Measurements from ENCODE around the gene ZCCHC7.

ZCCHC7 gene

GRCh38 chr9:37100327-37100726 is 20.0 kb upstream of the ZCCHC7 start:
- H3K18ac ChIP-seq (ENCODE audit: low read length) = no peak overlapping the region
- H3K9ac ChIP-seq (ENCODE audit: low read length) = no peak overlapping the region
- no peak overlapping the region for H2AFZ ChIP-seq (ENCODE audit: insufficient read depth, low read length, poor library complexity)
- H3K9me3 ChIP-seq (ENCODE audit: insufficient read depth, low read depth, low read length) = no peaks in the 10 kb centered on the region
- no peak overlapping the region for H2BK12ac ChIP-seq (ENCODE audit: low read length)
- no peaks in the 10 kb centered on the region for H3K79me1 ChIP-seq (ENCODE audit: low read length)
- H4K12ac ChIP-seq (ENCODE audit: low read depth, low read length) = no peak overlapping the region
- H3K4ac ChIP-seq (ENCODE audit: low read depth, low read length) = no peak overlapping the region
- no peaks in the 10 kb centered on the region for H3K36me3 ChIP-seq (ENCODE audit: control insufficient read depth in 1 of 2, insufficient read depth in 2 of 2, low read length in 2 of 2)
- no peak overlapping the region for H3K27ac ChIP-seq (ENCODE audit: low read depth, low read length)
- H3K14ac ChIP-seq (ENCODE audit: low read length) = no peak overlapping the region
- no peak overlapping the region for H3K4me2 ChIP-seq (ENCODE audit: low read length)
- no peak overlapping the region for H2BK5ac ChIP-seq (ENCODE audit: low read depth, low read length, poor library complexity)
- H3K23ac ChIP-seq (ENCODE audit: low read length) = no peak overlapping the region
- no peak overlapping the region for H3K4me3 ChIP-seq (ENCODE audit: low read depth, low read length)
- no peaks in the 10 kb centered on the region for H3K79me2 ChIP-seq (ENCODE audit: control insufficient read depth, insufficient read depth, low read length, poor library complexity)
- H2AK5ac ChIP-seq (ENCODE audit: low read length) = no peak overlapping the region
- DNase-seq = no peak
- no peak overlapping the region for H4K8ac ChIP-seq (ENCODE audit: low read depth, low read length)
- H4K91ac ChIP-seq (ENCODE audit: low read depth, low read length) = no peak overlapping the region
- no peak overlapping the region for H2BK120ac ChIP-seq (ENCODE audit: insufficient read depth, low read length, poor library complexity)
- no CpG with 5 or more reads among the region's 2 CpGs for WGBS (ENCODE audit: extremely low coverage, insufficient coverage, insufficient read length)
- no peaks in the 10 kb centered on the region for H3K4me1 ChIP-seq (ENCODE audit: control insufficient read depth in 1 of 2, insufficient read depth in 2 of 2, low read length in 2 of 2)
- H3K27me3 ChIP-seq (ENCODE audit: insufficient read depth, low read length) = no peaks in the 10 kb centered on the region

- Histone ChIP-seq H3K9me3 (ENCODE audit: insufficient read depth, low read depth, low read length) (no peaks in the 10 kb centered on the region), H3K79me2 (ENCODE audit: control insufficient read depth, insufficient read depth, low read length, poor library complexity) (no peaks in the 10 kb centered on the region), H2AK5ac (ENCODE audit: low read length) (no peak overlapping the region), H2BK5ac (ENCODE audit: low read depth, low read length, poor library complexity) (no peak overlapping the region), H4K91ac (ENCODE audit: low read depth, low read length) (no peak overlapping the region), H3K4ac (ENCODE audit: low read depth, low read length) (no peak overlapping the region), H3K9ac (ENCODE audit: low read length) (no peak overlapping the region), H3K36me3 (ENCODE audit: control insufficient read depth in 1 of 2, insufficient read depth in 2 of 2, low read length in 2 of 2) (no peaks in the 10 kb centered on the region), H4K8ac (ENCODE audit: low read depth, low read length) (no peak overlapping the region), H2BK12ac (ENCODE audit: low read length) (no peak overlapping the region), H3K4me2 (ENCODE audit: low read length) (no peak overlapping the region), H3K4me1 (ENCODE audit: control insufficient read depth in 1 of 2, insufficient read depth in 2 of 2, low read length in 2 of 2) (no peaks in the 10 kb centered on the region), H4K12ac (ENCODE audit: low read depth, low read length) (no peak overlapping the region), H2AFZ (ENCODE audit: insufficient read depth, low read length, poor library complexity) (no peak overlapping the region), H2BK120ac (ENCODE audit: insufficient read depth, low read length, poor library complexity) (no peak overlapping the region), H3K18ac (ENCODE audit: low read length) (no peak overlapping the region), H3K27ac (ENCODE audit: low read depth, low read length) (no peak overlapping the region), H3K23ac (ENCODE audit: low read length) (no peak overlapping the region), H3K14ac (ENCODE audit: low read length) (no peak overlapping the region), H3K27me3 (ENCODE audit: insufficient read depth, low read length) (no peaks in the 10 kb centered on the region), H3K4me3 (ENCODE audit: low read depth, low read length) (no peak overlapping the region), H3K79me1 (ENCODE audit: low read length) (no peaks in the 10 kb centered on the region)
- WGBS (ENCODE audit: extremely low coverage, insufficient coverage, insufficient read length) = no CpG with 5 or more reads among the region's 2 CpGs
- DNase-seq = no peak
Measured at GRCh38 chr9:37100741-37101140, 19.6 kb upstream of the ZCCHC7 start.

GRCh38 chr9:37102486-37102885 is 17.9 kb upstream of the ZCCHC7 start:
- H3K79me2 ChIP-seq (ENCODE audit: control insufficient read depth, insufficient read depth, low read length, poor library complexity) = no peaks in the 10 kb centered on the region
- H2AFZ ChIP-seq (ENCODE audit: insufficient read depth, low read length, poor library complexity) = no peak overlapping the region
- no peaks in the 10 kb centered on the region for H3K27me3 ChIP-seq (ENCODE audit: insufficient read depth, low read length)
- H3K14ac ChIP-seq (ENCODE audit: low read length) = no peak overlapping the region
- no peak overlapping the region for H4K91ac ChIP-seq (ENCODE audit: low read depth, low read length)
- no peak overlapping the region for H3K4me2 ChIP-seq (ENCODE audit: low read length)
- no peak overlapping the region for H4K12ac ChIP-seq (ENCODE audit: low read depth, low read length)
- no peak overlapping the region for H3K4ac ChIP-seq (ENCODE audit: low read depth, low read length)
- H3K36me3 ChIP-seq (ENCODE audit: control insufficient read depth in 1 of 2, insufficient read depth in 2 of 2, low read length in 2 of 2) = no peaks in the 10 kb centered on the region
- no CpG with 5 or more reads among the region's 3 CpGs for WGBS (ENCODE audit: extremely low coverage, insufficient coverage, insufficient read length)
- H3K9ac ChIP-seq (ENCODE audit: low read length) = no peak overlapping the region
- H3K18ac ChIP-seq (ENCODE audit: low read length) = no peak overlapping the region
- H2BK5ac ChIP-seq (ENCODE audit: low read depth, low read length, poor library complexity) = no peak overlapping the region
- no peaks in the 10 kb centered on the region for H3K9me3 ChIP-seq (ENCODE audit: insufficient read depth, low read depth, low read length)
- H4K8ac ChIP-seq (ENCODE audit: low read depth, low read length) = no peak overlapping the region
- no peak overlapping the region for H2BK120ac ChIP-seq (ENCODE audit: insufficient read depth, low read length, poor library complexity)
- no peak overlapping the region for H3K27ac ChIP-seq (ENCODE audit: low read depth, low read length)
- H3K23ac ChIP-seq (ENCODE audit: low read length) = no peak overlapping the region
- H3K4me3 ChIP-seq (ENCODE audit: low read depth, low read length) = no peak overlapping the region
- no peaks in the 10 kb centered on the region for H3K4me1 ChIP-seq (ENCODE audit: control insufficient read depth in 1 of 2, insufficient read depth in 2 of 2, low read length in 2 of 2)
- H2AK5ac ChIP-seq (ENCODE audit: low read length) = no peak overlapping the region
- H3K79me1 ChIP-seq (ENCODE audit: low read length) = no peaks in the 10 kb centered on the region
- H2BK12ac ChIP-seq (ENCODE audit: low read length) = no peak overlapping the region
- DNase-seq = no peak

GRCh38 chr9:37104183-37104889 is 16.0 kb upstream of the ZCCHC7 start:
- Histone ChIP-seq H3K23ac (ENCODE audit: low read length) (no peak overlapping the region), H3K4ac (ENCODE audit: low read depth, low read length) (no peak overlapping the region), H3K4me3 (ENCODE audit: low read depth, low read length) (no peak overlapping the region), H3K14ac (ENCODE audit: low read length) (no peak overlapping the region), H4K12ac (ENCODE audit: low read depth, low read length) (no peak overlapping the region), H3K9ac (ENCODE audit: low read length) (no peak overlapping the region), H3K27ac (ENCODE audit: low read depth, low read length) (no peak overlapping the region), H3K4me1 (ENCODE audit: control insufficient read depth in 1 of 2, insufficient read depth in 2 of 2, low read length in 2 of 2) (no peaks in the 10 kb centered on the region), H3K18ac (ENCODE audit: low read length) (no peak overlapping the region), H3K36me3 (ENCODE audit: control insufficient read depth in 1 of 2, insufficient read depth in 2 of 2, low read length in 2 of 2) (no peaks in the 10 kb centered on the region), H2BK5ac (ENCODE audit: low read depth, low read length, poor library complexity) (no peak overlapping the region), H3K9me3 (ENCODE audit: insufficient read depth, low read depth, low read length) (no peaks in the 10 kb centered on the region), H4K8ac (ENCODE audit: low read depth, low read length) (no peak overlapping the region), H2BK12ac (ENCODE audit: low read length) (no peak overlapping the region), H3K79me1 (ENCODE audit: low read length) (no peaks in the 10 kb centered on the region), H2BK120ac (ENCODE audit: insufficient read depth, low read length, poor library complexity) (no peak overlapping the region), H3K27me3 (ENCODE audit: insufficient read depth, low read length) (no peaks in the 10 kb centered on the region), H4K91ac (ENCODE audit: low read depth, low read length) (no peak overlapping the region), H3K79me2 (ENCODE audit: control insufficient read depth, insufficient read depth, low read length, poor library complexity) (no peaks in the 10 kb centered on the region), H2AFZ (ENCODE audit: insufficient read depth, low read length, poor library complexity) (no peak overlapping the region), H3K4me2 (ENCODE audit: low read length) (no peak overlapping the region), H2AK5ac (ENCODE audit: low read length) (no peak overlapping the region)
- DNase-seq = peak; percentile 28 to 56

Measured in trophoblast cell (in vitro differentiated cells and primary cell).